H9 (cell line): ENCODE measurements around the gene DIP2A. TPM values are rescaled to one million over a fixed set of nuclear protein-coding genes. Genes with fewer than 3 reads are reported as not detected.

Experiments
- DNase-seq: peaks from one replicate; pipeline ENCODE4 v3.0.0-alpha.2; 2017
- H2AFZ ChIP-seq: one replicate; pipeline ENCODE4 v1.6.1; 2013; ENCODE audit warnings: mild to moderate bottlenecking, low read length, control low read depth, moderate library complexity
- H2AK5ac ChIP-seq: 2 replicates; pipeline ENCODE4 v1.6.1; 2013; ENCODE audit warnings: low read length, control low read depth, mixed read lengths; ENCODE audit not compliant: insufficient read length
- H2BK120ac ChIP-seq: one replicate; pipeline ENCODE4 v1.6.1; 2013; ENCODE audit warnings: low read depth, mild to moderate bottlenecking, low read length, control low read depth, inconsistent platforms; ENCODE audit not compliant: poor library complexity, severe bottlenecking
- H2BK12ac ChIP-seq: 2 replicates; pipeline ENCODE4 v1.6.1; 2013; ENCODE audit warnings: low read length, control low read depth, mixed read lengths, low read depth; ENCODE audit not compliant: insufficient read length
- H2BK15ac ChIP-seq: 2 replicates; pipeline ENCODE4 v1.6.1; 2013; ENCODE audit warnings: low read depth, low read length, control low read depth
- H2BK20ac ChIP-seq: one replicate; pipeline ENCODE4 v1.6.1; 2013; ENCODE audit warnings: low read depth, mild to moderate bottlenecking, low read length, control low read depth, inconsistent platforms; ENCODE audit not compliant: poor library complexity, severe bottlenecking
- H2BK5ac ChIP-seq: 2 replicates; pipeline ENCODE4 v1.6.1; 2013; ENCODE audit warnings: low read length, control low read depth, mixed read lengths; ENCODE audit not compliant: insufficient read length
- H3K14ac ChIP-seq: 2 replicates; pipeline ENCODE4 v1.6.1; 2013; ENCODE audit warnings: low read length, control low read depth; ENCODE audit not compliant: insufficient read depth
- H3K18ac ChIP-seq: 2 replicates; pipeline ENCODE4 v1.6.1; 2013; ENCODE audit warnings: low read depth, mild to moderate bottlenecking, mixed read lengths, low read length, control low read depth; ENCODE audit not compliant: insufficient read length
- H3K23ac ChIP-seq: 2 replicates; pipeline ENCODE4 v1.6.1; 2013; ENCODE audit warnings: low read length, control low read depth, mixed read lengths, low read depth; ENCODE audit not compliant: insufficient read length
- H3K23me2 ChIP-seq: 2 replicates; pipeline ENCODE4 v1.6.1; 2013; ENCODE audit warnings: low read depth, mild to moderate bottlenecking, mixed read lengths, low read length, control low read depth; ENCODE audit not compliant: insufficient read length, poor library complexity, severe bottlenecking
- H3K27ac ChIP-seq: 2 replicates; pipeline ENCODE4 v1.5.1; 2013; ENCODE audit warnings: low read length, control low read depth, mixed read lengths, low read depth; ENCODE audit not compliant: insufficient read length
- H3K27me3 ChIP-seq: 2 replicates; pipeline ENCODE4 v1.6.1; 2013; ENCODE audit warnings: low read length, control low read depth, inconsistent platforms; ENCODE audit not compliant: insufficient read depth
- H3K4ac ChIP-seq: 2 replicates; pipeline ENCODE4 v1.6.1; 2013; ENCODE audit warnings: low read depth, mild to moderate bottlenecking, control low read depth, inconsistent platforms, low read length, moderate library complexity
- H3K4me1 ChIP-seq: 2 replicates; pipeline ENCODE4 v1.6.1; 2013; ENCODE audit warnings: low read length, control low read depth, inconsistent platforms; ENCODE audit not compliant: insufficient read depth
- H3K4me2 ChIP-seq: 2 replicates; pipeline ENCODE4 v1.6.1; 2013; ENCODE audit warnings: low read length, control low read depth, mixed read lengths; ENCODE audit not compliant: insufficient read length, insufficient read depth
- H3K56ac ChIP-seq: 2 replicates; pipeline ENCODE4 v1.6.1; 2013; ENCODE audit warnings: low read depth, mild to moderate bottlenecking, mixed read lengths, low read length, control low read depth; ENCODE audit not compliant: insufficient read length
- H3K79me1 ChIP-seq: 2 replicates; pipeline ENCODE4 v1.6.1; 2013; ENCODE audit warnings: low read depth, mild to moderate bottlenecking, moderate library complexity, low read length, control low read depth, inconsistent platforms; ENCODE audit not compliant: insufficient read depth, poor library complexity, severe bottlenecking
- H3K79me2 ChIP-seq: 2 replicates; pipeline ENCODE4 v1.6.1; 2013; ENCODE audit warnings: low read length, control low read depth, inconsistent platforms; ENCODE audit not compliant: insufficient read depth
- H3K9ac ChIP-seq: 2 replicates; pipeline ENCODE4 v1.6.1; 2013; ENCODE audit warnings: low read length, control low read depth, mixed read lengths; ENCODE audit not compliant: insufficient read length; ENCODE audit errors: extremely low read depth
- H3K9me3 ChIP-seq: one replicate; pipeline ENCODE4 v1.6.1; 2013; ENCODE audit warnings: low read depth, low read length, inconsistent platforms; ENCODE audit not compliant: control insufficient read depth
- H3T11ph ChIP-seq: one replicate; pipeline ENCODE4 v1.6.1; 2013; ENCODE audit warnings: mild to moderate bottlenecking, low read length, control low read depth, inconsistent platforms
- H4K20me1 ChIP-seq: one replicate; pipeline ENCODE4 v1.6.1; 2013; ENCODE audit not compliant: control insufficient read depth, insufficient read length, insufficient read depth
- H4K5ac ChIP-seq: 2 replicates; pipeline ENCODE4 v1.6.1; 2013; ENCODE audit warnings: low read depth, mild to moderate bottlenecking, mixed read lengths, low read length, control low read depth; ENCODE audit not compliant: insufficient read length
- H4K8ac ChIP-seq: replicated peaks from 2 replicates; pipeline ENCODE4 v1.6.1; 2013; ENCODE audit warnings: low read length, control low read depth, mixed read lengths, low read depth; ENCODE audit not compliant: insufficient read length
- H4K91ac ChIP-seq: 2 replicates; pipeline ENCODE4 v1.6.1; 2013; ENCODE audit warnings: low read depth, mild to moderate bottlenecking, moderate library complexity, mixed read lengths, low read length, control low read depth; ENCODE audit not compliant: insufficient read length
- H3K27ac Mint-ChIP-seq, 3 experiments: 2 replicates in 2 of 3; 3 replicates in 1 of 3; pipeline ENCODE4 v1.8.0; 2020 to 2021; ENCODE audit warnings: mixed read lengths in 3 of 3, mild to moderate bottlenecking in 1 of 3, moderate library complexity in 1 of 3
- H3K27me3 Mint-ChIP-seq: 2 replicates; pipeline ENCODE4 v1.8.0; 2021; ENCODE audit warnings: low read depth, mild to moderate bottlenecking, moderate library complexity, mixed read lengths
- H3K36me3 Mint-ChIP-seq, 3 experiments: 2 replicates in 2 of 3; 3 replicates in 1 of 3; pipeline ENCODE4 v1.8.0; 2020 to 2021; ENCODE audit warnings: low read depth in 3 of 3, mixed read lengths in 3 of 3; ENCODE audit not compliant: insufficient read depth in 1 of 3
- H3K4me1 Mint-ChIP-seq, 2 experiments: 2 replicates each; pipeline ENCODE4 v1.8.0; 2020; ENCODE audit warnings: mixed read lengths in 2 of 2
- H3K4me3 Mint-ChIP-seq, 2 experiments: 2 replicates in 1 of 2; 3 replicates in 1 of 2; pipeline ENCODE4 v1.8.0; 2020 to 2021; ENCODE audit warnings: mild to moderate bottlenecking in 2 of 2, mixed read lengths in 2 of 2, moderate library complexity in 1 of 2
- H3K9me3 Mint-ChIP-seq, 2 experiments: 2 replicates in 1 of 2; 3 replicates in 1 of 2; pipeline ENCODE4 v1.8.0; 2020; ENCODE audit warnings: mild to moderate bottlenecking in 2 of 2, mixed read lengths in 2 of 2, moderate library complexity in 1 of 2
- CTCF ChIP-seq: fragments of 200-600 bp; sonication (generic); conservative IDR thresholded peaks from 3 replicates; pipeline ENCODE4 v1.8.0; 2021; ENCODE audit warnings: antibody characterized with exemption, mild to moderate bottlenecking
- WGBS: extraction: QIAGEN DNeasy Blood & Tissue Kit; methylation state at CpG from one replicate; pipeline ENCODE4 v1.1.7; 2013; ENCODE audit warnings: missing lambda C conversion rate, low lambda C conversion rate, mixed read lengths; ENCODE audit not compliant: insufficient read length; ENCODE audit errors: extremely low coverage; 5-methylcytosine and 5-hydroxymethylcytosine counted together
- total RNA-seq: library from RNA; stranded (reverse); gene quantifications from 2 replicates; pipeline ENCODE4 v1.2.1, GENCODE V29; 2021

DIP2A gene
- total RNA-seq, 1 experiment from 2014 or later: 25.2 TPM

GRCh38 chr21:46585191-46585953 lies 126.7 kb downstream of the DIP2A start:
- peaks cover 15% of the 10 kb centered on the region for H3K9me3 ChIP-seq
- no peak overlapping the region for H2BK12ac ChIP-seq
- no peak overlapping the region for H4K8ac ChIP-seq
- H3K27me3 Mint-ChIP-seq: peaks cover 34% of the 10 kb centered on the region
- no peak overlapping the region for H2BK15ac ChIP-seq
- DNase-seq: no peak
- H3K4me2 ChIP-seq: no peak overlapping the region
- H3K79me2 ChIP-seq: no peaks in the 10 kb centered on the region
- H3K4me3 Mint-ChIP-seq: no peak overlapping the region
- H3K27ac ChIP-seq: no peak overlapping the region
- no peak overlapping the region for H2BK120ac ChIP-seq
- H2AK5ac ChIP-seq: no peak overlapping the region
- no CpG with 5 or more reads among the region's 7 CpGs for WGBS
- TF ChIP-seq CTCF: no peak
- no peak overlapping the region for H2BK5ac ChIP-seq
- H3K56ac ChIP-seq: no peak overlapping the region
- H3K27me3 ChIP-seq: no peaks in the 10 kb centered on the region
- H4K91ac ChIP-seq: no peak overlapping the region
- H2BK20ac ChIP-seq: no peak overlapping the region
- H3K4ac ChIP-seq: no peak overlapping the region
- peaks cover 76 to 87% of the 10 kb centered on the region in 2 experiments for H3K9me3 Mint-ChIP-seq
- H3K4me1 Mint-ChIP-seq: no peaks in the 10 kb centered on the region
- H3K79me1 ChIP-seq: no peaks in the 10 kb centered on the region
- no peak overlapping the region for H3K9ac ChIP-seq
- H4K5ac ChIP-seq: no peak overlapping the region
- no peak overlapping the region for H3T11ph ChIP-seq
- no peaks in the 10 kb centered on the region for H3K23me2 ChIP-seq
- no peak overlapping the region for H2AFZ ChIP-seq
- H3K18ac ChIP-seq: no peak overlapping the region
- no peaks in the 10 kb centered on the region for H3K4me1 ChIP-seq
- no peaks in the 10 kb centered on the region for H4K20me1 ChIP-seq
- no peak overlapping the region for H3K27ac Mint-ChIP-seq
- H3K23ac ChIP-seq: no peak overlapping the region
- H3K14ac ChIP-seq: no peak overlapping the region
- peaks cover 21 to 39% (median 30%) of the 10 kb centered on the region in 3 experiments for H3K36me3 Mint-ChIP-seq
